Fibroblast of skin of right quadriceps (primary cell): Measurements from ENCODE around the gene ISYNA1.
A peak's percentile ranks its signal among the peaks of the same experiment; 100 is the strongest.

Experiments used
- DNase-seq: peaks from one replicate; pipeline ENCODE4 v3.0.0-alpha.2; 2013

ISYNA1 gene

DNA sequence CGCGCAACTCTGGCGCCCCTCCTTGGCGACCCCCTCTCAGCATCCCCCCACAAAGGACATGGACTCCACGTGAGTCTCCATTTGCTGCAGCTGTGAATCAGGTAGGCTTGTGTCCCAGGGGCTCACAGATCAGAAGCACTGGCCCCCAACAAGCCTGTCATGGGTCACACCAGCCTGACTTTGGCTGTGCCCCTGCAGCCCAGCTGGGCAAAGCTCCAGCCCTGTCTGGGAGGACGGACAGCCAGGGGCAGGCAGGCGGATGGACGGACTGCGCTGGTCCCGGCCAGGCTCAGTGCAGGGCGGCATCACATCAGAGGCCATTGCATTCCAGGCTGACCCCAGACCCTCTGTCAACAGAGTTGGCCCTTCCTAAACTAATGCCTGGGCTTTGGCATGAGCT is 28.4 kb upstream of the ISYNA1 start:
- DNase-seq = no peak

DNA sequence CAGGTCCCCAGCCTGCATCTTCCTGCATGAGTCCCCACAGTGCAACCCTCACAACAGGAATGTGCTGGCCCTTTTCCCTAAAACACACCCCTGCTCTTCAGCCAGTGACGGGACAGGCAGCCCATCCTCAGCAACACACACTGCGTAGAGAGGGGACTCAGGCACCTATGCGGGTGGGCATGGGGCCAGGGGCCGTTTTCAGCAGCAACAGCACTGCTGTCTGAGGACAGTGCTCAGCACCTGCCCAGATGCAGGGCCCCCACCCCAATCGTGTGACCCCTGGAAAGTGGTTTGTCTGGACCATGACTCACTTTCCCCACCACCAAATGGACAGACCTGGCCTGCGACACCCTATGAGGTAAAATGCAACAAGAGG is 28.0 kb upstream of the ISYNA1 start:
- no peak for DNase-seq

DNA sequence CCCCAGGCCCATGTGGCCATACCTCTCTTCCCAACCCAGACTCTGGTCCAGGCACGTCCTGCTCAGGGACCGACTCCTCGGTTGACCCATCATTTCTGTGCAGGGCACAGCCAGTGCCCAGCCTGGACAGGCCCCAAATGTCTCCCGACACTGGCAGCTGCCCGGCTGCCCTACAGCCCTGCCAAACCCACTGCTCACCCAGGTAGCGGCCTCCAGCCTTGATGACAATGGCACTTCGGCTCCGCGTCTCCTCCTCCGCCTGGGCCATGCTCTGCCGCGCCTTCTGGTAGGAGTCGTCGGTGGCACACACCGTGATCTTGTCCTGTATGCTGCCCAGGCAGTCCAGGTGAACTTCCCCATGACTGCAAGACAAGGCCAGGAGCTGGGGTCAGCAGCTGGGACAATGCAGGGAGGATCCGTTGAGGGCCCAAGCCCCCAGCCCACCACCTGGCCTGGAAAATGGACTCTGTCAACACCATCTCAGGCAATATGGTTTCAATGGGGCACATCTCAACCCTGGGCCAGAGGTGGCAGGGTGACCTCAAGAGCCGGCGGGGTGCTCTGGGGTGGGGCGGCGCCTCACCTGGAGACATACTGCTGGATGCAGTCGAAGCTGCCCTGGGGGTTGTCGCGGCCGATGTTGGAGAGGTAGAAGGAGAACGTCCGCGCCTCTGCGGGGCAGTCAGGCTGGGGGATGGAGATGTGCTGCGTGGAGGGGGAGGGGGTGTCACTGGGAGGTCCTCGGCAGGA is 27.5 kb upstream of the ISYNA1 start:
- no peak for DNase-seq

DNA sequence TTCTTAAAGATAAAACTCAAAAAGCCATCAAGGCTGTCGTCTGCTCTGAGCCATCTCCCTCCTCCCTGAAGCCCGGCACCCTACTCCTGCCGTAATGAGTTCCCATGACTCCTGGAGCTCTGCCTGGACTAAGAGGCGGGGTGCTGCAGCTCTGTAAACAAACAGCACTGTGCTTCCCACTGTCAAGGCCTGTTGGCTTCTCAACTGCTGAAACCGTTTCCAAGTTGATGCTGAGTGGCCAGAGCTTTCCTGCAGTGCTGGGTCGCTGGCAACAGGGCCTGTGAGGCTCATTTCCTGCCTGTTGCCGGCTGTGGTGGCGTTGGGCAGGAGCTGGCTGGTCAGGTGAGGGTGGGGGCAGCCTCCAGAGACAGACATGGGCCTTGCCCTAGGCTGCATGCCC is 26.7 kb upstream of the ISYNA1 start:
- DNase-seq = peak; percentile 39

DNA sequence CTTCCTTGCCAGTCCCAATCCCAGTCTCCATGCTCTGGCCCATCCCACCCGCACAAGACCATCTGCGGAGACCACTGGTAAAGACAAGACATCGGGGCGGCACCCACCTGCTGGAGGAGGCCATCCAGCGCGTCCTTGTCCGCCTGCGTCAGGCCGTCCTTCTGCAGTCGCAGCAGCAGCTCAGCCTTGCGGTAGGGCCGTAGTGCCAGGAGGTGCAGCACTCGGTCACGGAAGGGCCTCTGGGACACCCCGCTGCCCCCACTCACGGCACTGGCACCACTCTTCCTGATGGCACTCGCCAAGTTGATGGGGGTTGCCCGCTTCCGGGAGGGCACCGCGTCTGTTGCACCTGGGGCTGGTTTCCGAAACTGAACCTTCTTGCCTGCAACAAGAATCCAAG is 23.5 kb upstream of the ISYNA1 start:
- no peak for DNase-seq

DNA sequence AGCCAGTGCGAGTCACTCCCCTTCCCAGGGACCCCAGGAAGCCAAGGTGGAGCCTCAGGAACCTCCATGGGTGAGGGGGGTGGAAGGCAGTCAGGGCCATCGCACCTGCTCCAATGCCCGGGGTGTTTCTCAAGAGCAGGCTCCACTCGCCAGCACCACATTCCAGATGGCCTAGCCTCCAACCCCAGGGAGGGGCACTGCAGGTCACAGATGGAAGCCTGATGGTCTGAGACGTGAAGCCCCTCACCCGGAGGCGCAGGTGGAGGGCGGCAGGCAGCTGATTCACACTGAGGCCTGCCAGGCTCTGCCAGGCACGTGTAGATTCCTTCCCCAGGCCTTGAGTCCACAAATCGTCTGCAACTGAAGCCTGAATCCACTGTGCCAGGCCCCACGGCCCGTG is 23.0 kb upstream of the ISYNA1 start:
- DNase-seq = no peak

DNA sequence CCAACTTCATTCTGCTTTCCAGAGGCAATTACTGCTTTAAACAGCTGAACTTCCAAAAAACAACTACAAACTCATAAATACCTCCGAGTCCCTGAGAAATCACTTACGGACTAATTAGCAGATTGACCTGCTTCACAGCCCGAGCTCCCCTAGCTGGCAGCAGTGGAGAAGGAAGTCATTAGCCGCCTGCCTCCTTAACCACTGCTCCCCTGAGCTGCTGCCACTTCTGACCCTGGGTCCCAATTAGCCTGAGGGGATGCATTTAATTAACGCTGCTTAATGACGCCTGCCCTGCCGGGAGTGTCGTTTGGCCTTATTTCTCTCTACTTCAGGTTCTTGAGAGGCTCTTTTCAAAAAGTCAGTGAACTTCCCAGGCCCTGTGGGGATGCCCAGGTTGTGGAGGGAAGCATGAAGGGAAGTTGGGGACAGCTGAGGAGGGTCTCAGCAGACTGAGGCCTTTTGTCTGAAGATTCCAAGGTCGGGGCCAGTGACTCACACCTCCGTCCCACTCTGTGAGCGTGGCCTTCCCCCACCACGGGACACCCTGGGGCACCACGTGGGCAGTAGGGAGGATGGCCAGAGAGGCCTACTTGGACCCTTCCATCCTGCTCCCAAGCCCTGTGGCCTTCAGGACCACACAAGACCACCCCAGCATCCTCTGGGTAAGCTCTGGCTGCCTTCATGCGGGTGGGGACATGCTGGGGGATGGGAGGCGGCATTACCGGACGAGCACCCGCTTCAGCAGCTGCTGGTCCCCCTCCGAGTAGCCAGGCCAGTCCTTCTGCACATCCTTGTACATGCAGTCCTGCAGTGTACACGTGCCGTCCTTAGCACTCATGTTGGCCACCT is 19.8 kb upstream of the ISYNA1 start:
- no peak for DNase-seq

DNA sequence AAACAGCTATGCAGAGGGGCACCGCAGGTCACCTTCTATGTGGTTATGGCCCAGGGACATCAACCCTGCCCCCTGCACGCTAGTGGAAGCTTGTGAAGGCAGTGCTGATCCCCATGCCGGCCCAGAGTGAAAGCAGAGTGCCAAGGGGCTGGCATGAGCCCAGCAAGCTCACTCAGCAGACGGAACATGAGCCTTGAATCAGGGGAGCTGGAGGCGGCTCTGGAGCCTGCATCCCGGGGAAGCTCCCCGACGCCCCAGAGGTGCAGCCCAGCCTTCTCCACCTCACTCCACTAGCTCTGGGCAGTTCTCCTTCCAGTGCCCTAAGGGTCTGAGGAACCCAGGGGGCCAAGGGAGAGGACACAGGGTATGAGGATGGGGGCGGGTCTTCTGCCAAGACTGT is 19.0 kb upstream of the ISYNA1 start:
- no peak for DNase-seq

DNA sequence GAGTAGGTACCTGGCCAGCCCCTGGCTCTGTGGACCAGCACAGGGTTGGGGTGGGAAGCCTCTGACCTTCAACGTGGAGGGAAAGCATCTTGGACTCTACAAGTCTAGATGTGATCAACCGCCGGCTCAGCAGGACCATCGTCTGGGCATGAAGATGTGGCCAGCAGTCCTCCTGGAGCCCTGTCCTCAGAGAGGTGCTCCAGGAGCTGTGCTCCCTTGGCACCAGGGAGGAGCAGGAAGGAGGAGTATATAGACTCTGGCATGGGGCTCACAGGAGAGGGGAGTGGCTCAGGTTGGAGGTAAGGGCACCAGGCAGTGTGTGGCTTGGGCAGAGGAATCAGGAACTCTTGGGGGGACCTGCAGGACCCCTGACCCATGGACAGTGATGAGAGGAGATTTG is 18.3 kb upstream of the ISYNA1 start:
- DNase-seq = no peak

DNA sequence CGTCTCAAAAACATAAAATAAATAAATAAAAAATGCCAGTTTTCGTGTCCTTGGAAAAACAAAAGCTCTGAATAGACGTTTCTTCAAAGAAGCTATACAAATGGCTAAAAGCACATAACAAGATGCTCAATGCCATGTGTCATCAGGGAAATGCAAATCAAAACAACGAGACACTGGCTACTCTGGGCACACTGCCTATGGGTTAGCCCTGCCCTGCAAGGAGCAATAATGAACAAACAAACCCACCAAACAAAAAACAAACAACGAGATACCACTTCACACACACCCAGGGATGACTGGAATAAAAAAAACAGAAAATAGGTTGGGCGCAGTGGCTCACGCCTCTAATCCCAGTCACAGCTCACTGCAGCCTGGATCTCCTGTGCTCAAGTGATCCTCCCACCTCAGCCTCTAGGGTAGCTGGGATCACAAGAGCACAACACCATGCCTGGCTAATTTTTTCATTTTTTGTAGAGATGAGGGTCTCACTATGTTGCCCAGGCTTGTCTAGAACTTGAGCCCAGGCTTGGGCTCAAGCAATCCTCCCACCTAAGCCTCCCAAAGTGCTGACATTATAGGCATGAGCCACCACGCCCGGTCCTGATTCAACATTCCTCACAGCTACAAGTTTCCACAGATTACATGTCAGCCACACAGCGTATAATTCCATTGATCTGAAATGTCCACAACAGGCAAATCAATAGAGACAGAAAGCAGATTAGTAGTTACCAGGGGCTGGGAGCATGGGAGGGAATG is 15.5 kb upstream of the ISYNA1 start:
- DNase-seq = no peak

DNA sequence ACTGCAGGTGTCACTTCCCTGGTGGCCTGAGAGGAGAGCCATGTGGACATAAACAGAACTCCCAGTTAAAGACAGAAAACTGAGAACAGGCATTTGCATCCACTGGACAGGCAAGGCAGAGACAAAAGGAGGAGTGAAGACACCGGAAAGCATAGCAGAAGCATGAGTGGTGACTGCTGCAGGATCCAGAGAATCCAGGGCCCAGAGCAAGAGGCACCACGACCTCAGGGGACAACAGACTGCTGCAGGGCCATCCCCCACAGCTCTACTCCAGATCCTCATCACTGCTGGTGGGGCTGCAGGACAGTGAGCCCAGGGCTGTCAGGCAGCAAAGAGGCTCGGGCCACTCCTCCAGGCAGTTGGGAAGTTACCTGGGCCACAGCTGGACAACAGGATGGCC is 14.5 kb upstream of the ISYNA1 start:
- no peak for DNase-seq

DNA sequence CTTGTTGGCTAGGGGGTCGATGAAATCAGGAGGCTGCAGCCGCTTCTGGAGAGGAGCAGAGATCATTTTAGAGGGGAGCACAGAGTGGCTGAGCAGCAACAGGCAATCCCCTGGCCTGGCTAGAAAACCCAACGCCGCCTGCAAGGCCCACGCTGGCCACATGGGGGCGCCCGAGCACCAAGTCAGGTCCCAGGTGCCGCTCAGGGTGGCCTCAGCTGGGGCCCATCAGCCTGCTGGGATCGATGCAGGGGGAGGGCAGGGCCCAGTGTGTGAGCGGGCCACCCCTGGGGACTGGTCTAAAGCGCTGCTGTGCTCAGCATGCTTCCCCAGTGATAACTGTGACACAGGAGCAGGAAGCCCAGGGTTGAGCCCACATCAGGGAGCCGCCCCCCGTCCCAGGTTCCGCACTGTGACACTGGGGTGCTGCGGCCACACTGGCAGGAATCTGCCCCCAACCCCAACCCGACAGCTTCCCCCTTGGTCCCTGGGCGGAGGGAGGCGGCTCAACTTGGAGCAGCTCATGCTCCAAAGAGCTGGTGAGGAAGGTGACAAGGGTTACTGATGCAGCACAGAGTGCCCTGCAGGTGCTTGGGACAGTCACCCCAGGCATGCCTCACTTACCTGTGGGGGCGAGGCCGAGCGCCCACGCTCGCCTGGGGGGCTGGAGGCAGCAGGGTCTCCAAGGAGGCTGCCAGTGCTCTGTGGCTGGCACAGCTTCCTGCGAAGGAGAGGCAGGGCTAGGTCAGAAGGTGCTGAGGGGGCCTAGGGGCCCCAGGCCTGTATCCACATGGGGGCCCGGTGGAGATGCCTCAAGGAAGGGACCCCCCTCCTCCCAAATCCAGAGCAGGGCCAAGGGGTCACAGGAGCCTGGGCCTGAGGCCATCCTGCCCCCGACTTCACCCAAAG is 13.3 kb upstream of the ISYNA1 start:
- peak; percentile 68 for DNase-seq

DNA sequence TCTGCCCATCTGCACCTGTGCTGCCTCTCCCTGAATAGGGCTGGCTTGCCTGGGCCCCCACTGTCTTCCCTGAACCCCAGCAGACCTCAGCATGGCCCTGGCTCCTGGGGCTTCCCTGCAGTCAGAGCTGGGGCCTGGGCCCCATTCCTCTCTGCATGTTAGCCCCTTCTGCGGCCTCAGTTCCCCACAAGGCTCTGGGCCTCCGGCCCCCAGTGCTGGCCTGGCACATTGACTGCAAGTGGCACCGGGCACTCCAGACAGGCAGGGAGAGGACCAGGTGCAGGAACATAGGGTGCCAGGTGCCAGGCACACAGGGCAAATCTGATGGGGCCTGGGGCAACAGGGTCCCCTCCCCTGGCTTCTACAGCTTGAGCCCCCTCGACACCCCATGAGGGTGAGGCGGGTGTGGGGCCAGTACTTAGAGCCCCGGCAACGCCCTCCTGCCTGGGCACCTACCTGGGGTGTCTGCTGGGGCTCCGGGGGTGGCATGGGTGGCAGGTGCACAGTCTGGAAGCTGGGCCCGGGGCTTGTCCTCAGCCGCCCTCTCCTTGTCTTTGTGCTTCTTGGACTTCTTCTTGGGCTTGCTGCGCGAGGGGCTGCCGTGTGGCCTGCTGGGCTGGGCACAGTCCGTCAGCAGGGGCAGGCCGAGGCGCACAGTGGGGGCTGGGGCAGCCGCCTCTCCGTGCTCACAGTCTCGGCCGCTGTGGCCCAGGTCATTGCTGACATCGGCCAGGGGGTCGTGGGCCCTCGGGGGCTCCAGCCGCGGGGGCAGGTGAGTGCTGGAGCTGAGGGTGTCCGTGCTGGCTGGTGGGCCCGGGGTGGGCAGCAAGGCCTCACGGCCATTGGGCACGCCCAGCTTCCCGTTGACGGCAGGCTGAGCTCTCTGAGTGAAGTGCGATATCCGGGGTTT is 12.3 kb upstream of the ISYNA1 start:
- no peak for DNase-seq

DNA sequence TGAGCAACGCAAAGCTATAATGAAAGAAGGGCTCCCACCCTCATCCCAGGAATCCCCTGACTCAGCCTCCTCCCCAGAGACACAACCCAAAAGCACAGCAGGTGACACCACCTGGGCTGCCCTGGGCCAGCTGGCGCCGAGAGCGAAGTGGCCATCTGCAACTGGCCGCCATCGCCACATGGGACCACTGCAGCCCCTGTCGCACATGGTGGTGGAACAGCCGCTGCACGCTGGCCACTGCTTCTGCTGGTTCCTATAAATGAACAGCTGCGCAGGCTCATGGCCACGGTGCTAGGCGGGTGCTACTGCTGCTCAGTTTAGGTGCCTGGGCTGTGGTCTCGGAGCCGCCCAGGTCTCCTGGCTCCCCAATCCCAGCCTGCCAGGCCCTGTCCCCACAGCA is 11.6 kb upstream of the ISYNA1 start:
- no peak for DNase-seq

DNA sequence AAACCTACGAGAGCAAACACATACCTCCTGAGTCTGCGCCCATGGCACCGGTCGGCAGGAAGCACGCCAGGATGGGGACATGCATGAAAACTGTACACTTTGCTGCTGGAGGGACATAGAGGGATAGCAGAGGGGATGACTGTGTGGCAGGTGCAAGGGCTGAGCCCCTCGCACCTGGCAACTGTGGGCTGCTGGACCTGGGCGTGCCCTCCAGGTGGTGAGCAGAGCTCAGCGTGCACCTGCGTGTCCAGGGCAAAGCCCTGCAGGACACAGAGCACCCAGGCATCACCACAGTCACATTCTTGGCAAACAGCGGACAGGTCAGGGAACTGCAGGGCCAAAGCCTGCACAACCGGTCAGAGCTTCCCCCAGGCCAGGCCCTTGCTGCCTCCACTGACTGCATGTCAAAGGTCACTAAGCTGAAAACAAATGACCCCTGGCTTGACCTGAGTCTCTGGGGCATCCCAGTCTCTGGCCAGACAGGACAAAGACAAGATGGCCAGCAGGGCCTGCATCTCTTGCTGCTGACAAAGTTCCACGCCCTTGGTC is 9.0 kb upstream of the ISYNA1 start:
- DNase-seq = no peak

DNA sequence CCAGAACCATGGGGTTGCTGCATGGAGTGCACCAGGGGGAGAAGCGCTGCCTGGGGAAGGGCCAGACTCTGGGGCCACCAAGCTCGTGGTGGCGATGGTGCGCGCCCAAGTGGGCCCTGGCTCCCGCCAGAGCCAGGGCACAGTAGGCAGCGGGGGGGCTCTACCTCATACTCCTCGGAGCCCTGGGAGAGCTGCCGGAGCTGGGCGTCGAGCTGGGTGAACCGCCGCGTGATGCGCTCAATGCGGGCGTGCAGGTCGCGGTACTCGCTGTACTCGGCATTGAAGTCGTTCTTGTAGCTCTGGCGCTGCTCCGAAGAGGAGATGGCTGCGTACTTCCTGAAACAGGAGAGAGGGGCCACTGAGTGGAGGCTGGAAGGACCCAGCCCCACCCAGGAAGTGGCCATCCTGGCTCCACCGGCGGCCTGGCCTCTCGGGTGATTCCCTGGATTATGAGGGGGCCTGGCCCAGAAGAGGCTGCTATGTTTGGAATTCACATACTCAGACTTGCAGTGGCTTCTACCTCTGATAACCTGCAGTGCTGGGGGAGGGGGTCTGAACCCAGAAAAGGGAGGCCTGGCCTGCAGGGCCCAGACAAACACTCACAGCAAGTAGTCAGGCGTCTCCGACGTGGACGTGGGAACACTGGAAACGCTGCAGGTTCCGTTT is 8.3 kb upstream of the ISYNA1 start:
- DNase-seq = no peak

DNA sequence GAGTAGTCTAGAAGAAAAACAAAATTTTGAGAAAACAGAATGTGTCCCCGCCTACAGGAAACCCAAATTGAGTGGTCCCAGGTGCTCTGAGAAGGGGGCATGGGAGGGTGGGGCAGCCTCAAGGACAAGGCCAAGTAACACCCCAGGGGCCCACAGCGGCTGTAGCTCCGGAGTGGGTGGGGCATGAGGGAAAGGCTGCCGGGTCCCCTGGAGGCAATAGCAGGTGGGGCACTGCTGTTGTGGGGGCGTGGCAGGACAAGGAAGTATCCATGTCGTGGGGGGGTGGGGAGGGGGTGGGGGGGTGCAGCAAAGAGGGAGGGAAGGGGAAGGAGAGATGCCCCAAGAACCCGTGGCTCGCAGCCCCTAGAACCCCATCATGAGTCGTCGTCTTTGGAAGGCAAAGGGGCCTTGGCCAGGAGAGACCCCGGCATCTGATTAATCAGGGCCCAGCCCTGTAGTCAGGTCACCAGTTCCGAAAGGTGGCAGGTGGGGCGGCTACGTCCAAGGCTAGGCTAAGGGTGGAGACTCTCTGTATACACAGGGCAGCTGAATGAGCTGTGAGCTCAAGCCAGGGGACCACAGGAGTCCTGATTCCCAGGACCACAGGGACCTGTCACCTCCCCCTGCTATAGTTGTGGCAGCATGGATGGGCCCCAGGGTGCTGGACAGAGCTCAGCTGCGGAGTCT is 7.5 kb upstream of the ISYNA1 start:
- DNase-seq = no peak

DNA sequence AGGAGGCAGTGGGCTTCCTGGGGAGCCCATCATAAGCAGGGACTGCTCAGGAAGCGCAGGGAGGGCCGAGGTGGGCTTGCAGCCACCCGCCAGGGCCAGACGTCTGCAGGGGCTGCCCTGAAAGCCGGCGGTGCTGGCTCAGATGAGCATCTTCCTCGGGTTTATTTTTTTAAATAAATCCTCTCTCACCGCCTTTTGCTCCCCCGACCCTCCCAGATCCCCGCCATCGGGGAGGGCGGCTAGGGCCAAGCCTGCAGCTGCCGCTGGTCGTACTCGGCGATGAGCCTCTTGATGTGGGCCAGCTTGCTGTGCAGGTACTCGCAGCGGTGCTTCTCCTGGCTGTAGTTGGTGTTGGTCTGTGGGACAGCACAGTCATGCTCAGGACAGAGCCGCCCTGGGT is 6.6 kb upstream of the ISYNA1 start:
- no peak for DNase-seq

DNA sequence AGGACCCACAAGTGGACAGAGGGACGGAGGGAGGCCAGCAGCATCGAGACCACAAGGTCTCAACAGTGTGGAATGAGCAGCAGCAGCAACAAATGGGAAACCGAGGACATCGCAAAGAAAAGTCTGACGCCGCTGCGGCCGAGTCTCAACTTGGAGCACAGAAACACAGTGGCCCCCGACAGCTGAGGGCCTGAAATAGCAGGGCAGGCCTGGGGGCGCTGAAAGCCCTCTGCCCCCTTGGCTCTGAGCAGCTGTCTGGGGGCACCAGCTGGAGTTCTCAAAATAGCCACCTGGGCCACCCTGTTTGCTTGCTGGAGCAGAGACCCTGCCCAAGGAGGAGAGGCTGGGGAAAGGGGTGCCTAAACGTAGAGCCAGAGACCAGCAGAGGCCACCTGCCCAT is 5.9 kb upstream of the ISYNA1 start:
- no peak for DNase-seq

DNA sequence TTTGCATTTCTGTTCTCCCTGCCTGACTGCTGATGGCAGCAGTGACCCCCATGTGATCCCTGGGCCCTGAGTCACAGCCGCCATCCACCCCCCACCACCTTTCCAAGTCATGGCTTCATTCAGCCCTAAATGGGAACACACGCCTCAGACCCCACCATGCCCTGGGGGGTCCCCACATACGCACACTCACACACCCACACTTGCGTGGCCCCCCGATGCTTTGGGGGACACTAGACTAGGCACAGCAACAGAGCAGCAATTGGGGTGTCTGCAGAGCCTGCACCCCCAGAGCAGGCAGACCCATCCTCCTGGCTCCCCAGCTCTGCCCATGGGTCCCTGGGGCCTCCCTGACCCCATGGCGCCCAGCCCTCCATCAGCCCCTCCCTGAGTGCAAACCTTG is 5.5 kb upstream of the ISYNA1 start:
- DNase-seq = no peak
